SK-N-SH treated with all-trans-retinoic acid at 6 μM for 48 hours (cell line): Measurements from ENCODE around the gene DOCK2.

Experiments used
- ATAC-seq: fragments of 200-7000 bp; cut with Tn5 transposase; 3 replicates; pipeline ENCODE4 v1.9.1; 2020; ENCODE audit warnings: mild to moderate bottlenecking, moderate library complexity
- ARNTL ChIP-seq: fragments of 450-650 bp; formaldehyde crosslinking; IDR thresholded peaks from 2 replicates; pipeline ENCODE4 v1.5.0; 2020; ENCODE audit warnings: low read depth, mild to moderate bottlenecking, moderate library complexity, borderline replicate concordance
- CSDC2 ChIP-seq: fragments of 250-450 bp; sonication (Bioruptor Pico); IDR thresholded peaks from 2 replicates; pipeline ENCODE4 v1.5.0; 2020; ENCODE audit warnings: mild to moderate bottlenecking, moderate library complexity
- CSRNP3 ChIP-seq: fragments of 250-450 bp; sonication (Bioruptor Pico); IDR thresholded peaks from 2 replicates; pipeline ENCODE4 v1.5.1; 2021; ENCODE audit warnings: mild to moderate bottlenecking, moderate library complexity
- ESRRG ChIP-seq: fragments of 250-450 bp; sonication (Bioruptor Pico); IDR thresholded peaks from 2 replicates; pipeline ENCODE4 v1.6.1; 2021; ENCODE audit warnings: mild to moderate bottlenecking
- GLIS3 ChIP-seq: fragments of 250-450 bp; sonication (Bioruptor Pico); IDR thresholded peaks from 2 replicates; pipeline ENCODE4 v1.5.0; 2020; ENCODE audit warnings: mild to moderate bottlenecking, moderate library complexity
- ISL1 ChIP-seq: fragments of 250-450 bp; sonication (Bioruptor Pico); IDR thresholded peaks from 2 replicates; pipeline ENCODE4 v2.1.2; 2022; ENCODE audit warnings: mild to moderate bottlenecking, moderate library complexity
- OSR1 ChIP-seq: fragments of 250-450 bp; sonication (Bioruptor Pico); IDR thresholded peaks from 2 replicates; pipeline ENCODE4 v1.8.0; 2022; ENCODE audit warnings: moderate library complexity, mild to moderate bottlenecking, inconsistent platforms
- PATZ1 ChIP-seq: fragments of 250-450 bp; sonication (Bioruptor Pico); IDR thresholded peaks from 2 replicates; pipeline ENCODE4 v1.8.0; 2020; ENCODE audit warnings: mild to moderate bottlenecking, moderate library complexity, borderline replicate concordance
- POU6F1 ChIP-seq: fragments of 250-450 bp; sonication (Bioruptor Pico); IDR thresholded peaks from 2 replicates; pipeline ENCODE4 v1.8.0; 2021; ENCODE audit warnings: low read depth, mild to moderate bottlenecking, moderate library complexity, borderline replicate concordance
- PPARA ChIP-seq: fragments of 250-450 bp; sonication (Bioruptor Pico); IDR thresholded peaks from 2 replicates; pipeline ENCODE4 v1.5.0; 2020; ENCODE audit warnings: mild to moderate bottlenecking, borderline replicate concordance
- RARB ChIP-seq: fragments of 250-450 bp; sonication (Bioruptor Pico); IDR thresholded peaks from 2 replicates; pipeline ENCODE4 v1.8.0; 2021; ENCODE audit warnings: mild to moderate bottlenecking, moderate library complexity
- SNAI2 ChIP-seq: fragments of 250-450 bp; sonication (Bioruptor Pico); IDR thresholded peaks from 2 replicates; pipeline ENCODE4 v1.5.0; 2020; ENCODE audit warnings: mild to moderate bottlenecking, moderate library complexity
- TCF4 ChIP-seq: fragments of 250-450 bp; sonication (Bioruptor Pico); IDR thresholded peaks from 2 replicates; pipeline ENCODE4 v1.8.0; 2021; ENCODE audit warnings: mild to moderate bottlenecking, moderate library complexity, borderline replicate concordance
- TOX ChIP-seq: fragments of 250-450 bp; sonication (Bioruptor Pico); IDR thresholded peaks from 2 replicates; pipeline ENCODE4 v1.8.0; 2021; ENCODE audit warnings: mild to moderate bottlenecking, moderate library complexity, borderline replicate concordance
- ZC3H10 ChIP-seq: fragments of 250-450 bp; sonication (Bioruptor Pico); IDR thresholded peaks from 2 replicates; pipeline ENCODE4 v1.5.1; 2021; ENCODE audit warnings: mild to moderate bottlenecking, moderate library complexity
- ZFP3 ChIP-seq: fragments of 250-450 bp; sonication (Bioruptor Pico); IDR thresholded peaks from 2 replicates; pipeline ENCODE4 v1.5.0; 2020; ENCODE audit warnings: mild to moderate bottlenecking, moderate library complexity
- ZNF565 ChIP-seq: fragments of 450-650 bp; formaldehyde crosslinking; conservative IDR thresholded peaks from 2 replicates; pipeline ENCODE4 v1.5.0; 2020; ENCODE audit warnings: low read depth, mild to moderate bottlenecking, moderate library complexity
- ZNF70 ChIP-seq: fragments of 450-650 bp; formaldehyde crosslinking; IDR thresholded peaks from 2 replicates; pipeline ENCODE4 v1.5.0; 2020; ENCODE audit warnings: mild to moderate bottlenecking, moderate library complexity
- ZNF8 ChIP-seq: fragments of 450-650 bp; formaldehyde crosslinking; IDR thresholded peaks from 2 replicates; pipeline ENCODE4 v1.5.0; 2020; ENCODE audit warnings: mild to moderate bottlenecking, moderate library complexity
- TF ChIP-seq, protein P1 (sequence below): fragments of 250-450 bp; sonication (Bioruptor Pico); IDR thresholded peaks from 2 replicates; pipeline ENCODE4 v1.5.0; 2020; ENCODE audit warnings: mild to moderate bottlenecking, moderate library complexity

DOCK2 gene

DNA sequence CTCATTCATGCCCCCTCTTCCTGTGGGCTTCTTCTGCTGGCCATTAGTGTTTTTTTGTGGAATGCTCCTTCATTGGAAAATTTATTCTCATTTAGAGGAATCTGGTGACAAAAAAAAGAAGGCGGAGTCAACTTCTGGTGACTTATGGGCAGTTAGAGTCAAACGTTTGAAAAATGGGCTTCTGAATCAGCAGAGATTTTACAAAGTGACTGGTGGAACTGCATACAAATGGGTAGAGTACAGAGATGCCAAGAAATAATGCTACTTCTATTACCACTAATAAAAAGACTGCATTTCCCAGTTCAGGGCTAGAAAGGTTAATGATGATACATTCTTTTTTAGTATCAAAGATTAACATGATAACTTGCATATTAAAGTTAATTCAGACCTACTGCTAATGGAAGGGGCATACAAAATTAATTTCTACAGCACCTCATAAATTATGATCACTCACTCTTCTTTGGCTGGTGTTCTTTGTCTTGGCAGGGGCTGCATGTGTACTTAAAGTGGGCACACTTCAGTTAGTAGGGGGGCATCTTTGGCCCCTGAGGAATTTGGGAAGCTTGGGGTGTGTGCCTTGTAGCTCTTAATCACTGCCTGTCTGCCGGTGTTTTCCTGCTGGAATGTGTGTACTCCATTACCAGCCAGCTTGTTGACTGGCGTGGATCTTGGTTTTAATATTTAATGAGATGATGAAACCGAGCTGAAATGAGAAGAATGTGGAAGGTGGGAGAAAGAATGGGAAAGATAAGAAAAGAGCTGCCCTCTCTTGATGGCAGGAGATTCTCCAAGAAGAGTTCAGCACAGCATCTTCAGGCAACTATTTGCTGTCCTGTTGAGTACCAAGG, 148.9 kb downstream of the DOCK2 start:
- ATAC-seq: peak; percentile 60; the same call in 2 of the 3 replicates
- TF ChIP-seq RARB (CRISPR knock-in tag): no peak
- TF ChIP-seq TOX (CRISPR knock-in tag): no peak
- no peak for TF ChIP-seq ZC3H10 (CRISPR knock-in tag)
- peak; percentile 57 for TF ChIP-seq ISL1 (CRISPR knock-in tag)

- TF ChIP-seq TCF4 (CRISPR knock-in tag): no peak
- TF ChIP-seq GLIS3 (CRISPR knock-in tag): no peak
- TF ChIP-seq ZNF70 (CRISPR knock-in tag): no peak
- no peak for TF ChIP-seq ZFP3 (CRISPR knock-in tag)
- no peak for TF ChIP-seq ZC3H10 (CRISPR knock-in tag)
- TF ChIP-seq OSR1 (CRISPR knock-in tag): no peak
- ATAC-seq: peak; percentile 62; the same call in 2 of the 3 replicates
These were observed 151.1 kb downstream of the DOCK2 start for GRCh38 chr5:169788168-169788567.

DNA sequence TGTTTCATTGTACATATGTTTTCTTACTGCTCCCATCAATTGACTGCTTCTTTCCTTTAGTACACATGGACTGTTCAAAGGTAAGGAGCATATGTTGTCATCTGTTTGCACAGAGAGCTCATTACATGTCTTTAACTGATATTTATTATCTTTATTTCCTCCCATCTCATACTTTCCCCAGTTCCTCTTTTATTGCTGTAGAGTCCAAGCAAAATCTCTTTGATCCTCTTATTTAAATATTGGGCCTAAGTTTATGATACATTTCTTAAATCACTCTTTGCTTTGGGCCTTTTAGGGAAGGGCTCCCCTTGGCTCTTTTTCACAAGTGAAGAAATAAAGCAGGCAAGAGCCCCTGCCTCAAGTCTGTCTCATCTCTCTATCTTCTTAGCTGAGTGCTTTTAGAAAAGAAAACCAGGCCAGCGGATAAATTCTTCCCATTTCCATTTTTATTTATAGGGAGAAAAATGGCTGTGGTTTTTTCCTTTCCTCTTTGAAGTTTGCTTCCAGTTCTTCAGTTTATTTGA, 152.4 kb downstream of the DOCK2 start:
- no peak for ATAC-seq
- TF ChIP-seq PATZ1 (no peak), ARNTL (CRISPR knock-in tag) (no peak), ZNF565 (CRISPR knock-in tag) (no peak), OSR1 (CRISPR knock-in tag) (no peak), GLIS3 (CRISPR knock-in tag) (no peak), RARB (CRISPR knock-in tag) (no peak), ZNF8 (CRISPR knock-in tag) (no peak), TCF4 (CRISPR knock-in tag) (no peak), ISL1 (CRISPR knock-in tag) (no peak), TOX (CRISPR knock-in tag) (no peak), POU6F1 (CRISPR knock-in tag) (no peak)
- TF ChIP-seq, all 23 proteins: peak for 0

DNA sequence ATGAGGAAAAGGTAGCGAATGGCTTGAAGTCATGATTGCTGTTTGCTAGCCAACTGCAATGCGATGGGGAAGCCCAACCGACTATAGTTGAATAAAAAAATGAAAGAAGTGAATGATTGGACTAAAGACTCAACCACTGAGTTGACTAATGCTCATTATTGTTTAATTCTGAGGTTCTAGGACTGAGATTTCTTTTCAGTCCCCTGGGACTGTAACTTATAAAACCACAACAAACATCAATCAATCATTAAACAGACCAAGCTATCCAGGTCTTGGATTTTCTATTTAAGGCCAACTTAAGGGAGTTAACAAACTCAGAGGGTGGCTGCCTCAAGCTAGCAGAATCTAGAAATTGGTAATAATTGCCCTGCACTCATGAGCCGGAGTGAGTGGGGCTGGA, 154.2 kb downstream of the DOCK2 start:
- no peak for ATAC-seq
- TF ChIP-seq ZC3H10 (CRISPR knock-in tag): no peak
- TF ChIP-seq ARNTL (CRISPR knock-in tag): no peak
- TF ChIP-seq ZNF8 (CRISPR knock-in tag): no peak
- TF ChIP-seq GLIS3 (CRISPR knock-in tag): no peak
- no peak for TF ChIP-seq OSR1 (CRISPR knock-in tag)
- TF ChIP-seq ESRRG: no peak
- TF ChIP-seq, protein P1, sequence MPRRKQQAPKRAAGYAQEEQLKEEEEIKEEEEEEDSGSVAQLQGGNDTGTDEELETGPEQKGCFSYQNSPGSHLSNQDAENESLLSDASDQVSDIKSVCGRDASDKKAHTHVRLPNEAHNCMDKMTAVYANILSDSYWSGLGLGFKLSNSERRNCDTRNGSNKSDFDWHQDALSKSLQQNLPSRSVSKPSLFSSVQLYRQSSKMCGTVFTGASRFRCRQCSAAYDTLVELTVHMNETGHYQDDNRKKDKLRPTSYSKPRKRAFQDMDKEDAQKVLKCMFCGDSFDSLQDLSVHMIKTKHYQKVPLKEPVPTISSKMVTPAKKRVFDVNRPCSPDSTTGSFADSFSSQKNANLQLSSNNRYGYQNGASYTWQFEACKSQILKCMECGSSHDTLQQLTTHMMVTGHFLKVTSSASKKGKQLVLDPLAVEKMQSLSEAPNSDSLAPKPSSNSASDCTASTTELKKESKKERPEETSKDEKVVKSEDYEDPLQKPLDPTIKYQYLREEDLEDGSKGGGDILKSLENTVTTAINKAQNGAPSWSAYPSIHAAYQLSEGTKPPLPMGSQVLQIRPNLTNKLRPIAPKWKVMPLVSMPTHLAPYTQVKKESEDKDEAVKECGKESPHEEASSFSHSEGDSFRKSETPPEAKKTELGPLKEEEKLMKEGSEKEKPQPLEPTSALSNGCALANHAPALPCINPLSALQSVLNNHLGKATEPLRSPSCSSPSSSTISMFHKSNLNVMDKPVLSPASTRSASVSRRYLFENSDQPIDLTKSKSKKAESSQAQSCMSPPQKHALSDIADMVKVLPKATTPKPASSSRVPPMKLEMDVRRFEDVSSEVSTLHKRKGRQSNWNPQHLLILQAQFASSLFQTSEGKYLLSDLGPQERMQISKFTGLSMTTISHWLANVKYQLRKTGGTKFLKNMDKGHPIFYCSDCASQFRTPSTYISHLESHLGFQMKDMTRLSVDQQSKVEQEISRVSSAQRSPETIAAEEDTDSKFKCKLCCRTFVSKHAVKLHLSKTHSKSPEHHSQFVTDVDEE (CRISPR knock-in tag): no peak
- TF ChIP-seq RARB (CRISPR knock-in tag): no peak
- no peak for TF ChIP-seq ZNF70 (CRISPR knock-in tag)
- no peak for TF ChIP-seq ZNF565 (CRISPR knock-in tag)
- no peak for TF ChIP-seq ISL1 (CRISPR knock-in tag)
- TF ChIP-seq PPARA (CRISPR knock-in tag): no peak
- no peak for TF ChIP-seq SNAI2 (CRISPR knock-in tag)
- TF ChIP-seq CSRNP3: no peak
- TF ChIP-seq PATZ1: no peak
- TF ChIP-seq POU6F1 (CRISPR knock-in tag): no peak
- no peak for TF ChIP-seq CSDC2
